HEK293 (cell line): ENCODE results near the gene DDR1.

ENCODE experiments used
- CTCF ChIA-PET: fragments of 350-600 bp; formaldehyde crosslinking; extraction: SDS; loops from one replicate; lab custom pipeline; 2021; ENCODE audit warnings: antibody characterized with exemption; lab: Yijun Ruan, JAX
- POLR2A ChIA-PET: fragments of 300-600 bp; formaldehyde crosslinking; extraction: SDS; loops from one replicate; lab custom pipeline; 2020; ENCODE audit warnings: antibody characterized with exemption, inconsistent platforms; lab: Yijun Ruan, JAX
- H3K27ac ChIP-seq: fragments of 200-500 bp; sonication (Bioruptor generic); 2 replicates; pipeline ENCODE4 v1.5.1; 2014; ENCODE audit warnings: low read depth, low read length, control low read depth, inconsistent platforms; ENCODE audit errors: extremely low read depth
- H3K36me3 ChIP-seq, 2 experiments: fragments of 200-500 bp in 1 of 2; sonication (Bioruptor generic) in 1 of 2; 1 replicate in 1 of 2; 2 replicates in 1 of 2; pipeline ENCODE4 v1.5.1; 2014 to 2017; ENCODE audit warnings: inconsistent platforms in 2 of 2, low read length in 2 of 2; ENCODE audit not compliant: control insufficient read depth in 2 of 2, insufficient read depth in 1 of 2
- H3K4me1 ChIP-seq: fragments of 200-500 bp; sonication (Bioruptor generic); 2 replicates; pipeline ENCODE4 v1.5.1; 2014; ENCODE audit warnings: mild to moderate bottlenecking, low read length, inconsistent platforms; ENCODE audit not compliant: control insufficient read depth, insufficient read depth
- H3K4me3 ChIP-seq: 2 replicates; pipeline ENCODE4 v1.5.1; 2011; ENCODE audit warnings: low read depth, mild to moderate bottlenecking, control low read depth, low read length, moderate library complexity
- H3K9me3 ChIP-seq: fragments of 200-500 bp; sonication (Bioruptor generic); 2 replicates; pipeline ENCODE4 v1.5.1; 2014; ENCODE audit warnings: low read depth, low read length, inconsistent platforms; ENCODE audit not compliant: control insufficient read depth, insufficient read depth
- BCL11A ChIP-seq: fragments of 450-650 bp; formaldehyde crosslinking; IDR thresholded peaks from 2 replicates; pipeline ENCODE4 v1.5.1; 2016; ENCODE audit warnings: low read depth, missing biosample characterization, missing genetic modification characterization
- GLIS1 ChIP-seq: fragments of 450-650 bp; formaldehyde crosslinking; IDR thresholded peaks from 2 replicates; pipeline ENCODE4 v1.5.1; 2016; ENCODE audit warnings: missing biosample characterization, missing genetic modification characterization
- OSR2 ChIP-seq: fragments of 450-650 bp; formaldehyde crosslinking; IDR thresholded peaks from 2 replicates; pipeline ENCODE4 v1.5.1; 2016; ENCODE audit warnings: missing biosample characterization, missing genetic modification characterization
- PRDM10 ChIP-seq: fragments of 450-650 bp; formaldehyde crosslinking; IDR thresholded peaks from 2 replicates; pipeline ENCODE4 v1.5.1; 2016; ENCODE audit warnings: missing biosample characterization, missing genetic modification characterization
- PRDM4 ChIP-seq: fragments of 450-650 bp; formaldehyde crosslinking; IDR thresholded peaks from 2 replicates; pipeline ENCODE4 v1.5.1; 2017; ENCODE audit warnings: missing biosample characterization, missing genetic modification characterization
- SP2 ChIP-seq: fragments of 450-650 bp; formaldehyde crosslinking; IDR thresholded peaks from 2 replicates; pipeline ENCODE4 v1.5.1; 2016; ENCODE audit warnings: missing biosample characterization, missing genetic modification characterization
- TRIM28 ChIP-seq: IDR thresholded peaks from 2 replicates; pipeline ENCODE4 v1.6.1; 2011; ENCODE audit warnings: low read length, control low read depth, borderline replicate concordance
- WT1 ChIP-seq: fragments of 450-650 bp; formaldehyde crosslinking; IDR thresholded peaks from 2 replicates; pipeline ENCODE4 v1.5.1; 2016; ENCODE audit warnings: missing biosample characterization, missing genetic modification characterization
- ZBTB11 ChIP-seq: fragments of 450-650 bp; formaldehyde crosslinking; conservative IDR thresholded peaks from 2 replicates; pipeline ENCODE4 v1.5.1; 2016; ENCODE audit warnings: low read depth, missing biosample characterization, missing genetic modification characterization
- ZBTB17 ChIP-seq: fragments of 450-650 bp; formaldehyde crosslinking; IDR thresholded peaks from 2 replicates; pipeline ENCODE4 v1.5.1; 2016; ENCODE audit warnings: missing biosample characterization, missing genetic modification characterization
- ZBTB20 ChIP-seq: fragments of 450-650 bp; formaldehyde crosslinking; IDR thresholded peaks from 2 replicates; pipeline ENCODE4 v1.5.1; 2016; ENCODE audit warnings: missing biosample characterization, missing genetic modification characterization
- ZFHX2 ChIP-seq: fragments of 450-650 bp; formaldehyde crosslinking; conservative IDR thresholded peaks from 2 replicates; pipeline ENCODE4 v1.5.1; 2016; ENCODE audit warnings: missing biosample characterization, missing genetic modification characterization
- ZFP69B ChIP-seq: fragments of 450-650 bp; formaldehyde crosslinking; IDR thresholded peaks from 2 replicates; pipeline ENCODE4 v1.5.1; 2016; ENCODE audit warnings: missing biosample characterization, missing genetic modification characterization
- ZIC2 ChIP-seq: fragments of 450-650 bp; formaldehyde crosslinking; IDR thresholded peaks from 2 replicates; pipeline ENCODE4 v1.5.1; 2016; ENCODE audit warnings: missing biosample characterization, missing genetic modification characterization
- ZNF132 ChIP-seq: fragments of 450-650 bp; formaldehyde crosslinking; IDR thresholded peaks from 2 replicates; pipeline ENCODE4 v1.5.1; 2017; ENCODE audit warnings: missing biosample characterization, missing genetic modification characterization, borderline replicate concordance
- ZNF16 ChIP-seq: fragments of 450-650 bp; formaldehyde crosslinking; IDR thresholded peaks from 2 replicates; pipeline ENCODE4 v1.5.1; 2016; ENCODE audit warnings: low read depth, missing biosample characterization, missing genetic modification characterization
- ZNF221 ChIP-seq: fragments of 450-650 bp; formaldehyde crosslinking; IDR thresholded peaks from 2 replicates; pipeline ENCODE4 v1.5.1; 2017; ENCODE audit warnings: missing biosample characterization, missing genetic modification characterization, borderline replicate concordance
- ZNF292 ChIP-seq: fragments of 450-650 bp; formaldehyde crosslinking; IDR thresholded peaks from 2 replicates; pipeline ENCODE4 v1.5.1; 2016; ENCODE audit warnings: low read depth, missing biosample characterization, missing genetic modification characterization, borderline replicate concordance
- ZNF302 ChIP-seq: fragments of 450-650 bp; formaldehyde crosslinking; IDR thresholded peaks from 2 replicates; pipeline ENCODE4 v1.5.1; 2016; ENCODE audit warnings: missing biosample characterization, missing genetic modification characterization, low read depth
- ZNF514 ChIP-seq: fragments of 450-650 bp; formaldehyde crosslinking; IDR thresholded peaks from 2 replicates; pipeline ENCODE4 v1.5.1; 2016; ENCODE audit warnings: missing biosample characterization, missing genetic modification characterization
- ZNF580 ChIP-seq: fragments of 450-650 bp; formaldehyde crosslinking; IDR thresholded peaks from 2 replicates; pipeline ENCODE4 v1.5.1; 2016; ENCODE audit warnings: missing biosample characterization, missing genetic modification characterization
- ZNF596 ChIP-seq: fragments of 450-650 bp; IDR thresholded peaks from 2 replicates; pipeline ENCODE4 v1.5.0; 2018; ENCODE audit warnings: missing biosample characterization, mild to moderate bottlenecking, missing genetic modification characterization, moderate library complexity
- ZNF600 ChIP-seq: fragments of 450-650 bp; formaldehyde crosslinking; IDR thresholded peaks from 2 replicates; pipeline ENCODE4 v1.5.1; 2016; ENCODE audit warnings: missing biosample characterization, missing genetic modification characterization
- ZNF654 ChIP-seq: fragments of 450-650 bp; formaldehyde crosslinking; IDR thresholded peaks from 2 replicates; pipeline ENCODE4 v1.5.1; 2016; ENCODE audit warnings: low read depth, missing biosample characterization, missing genetic modification characterization
- ZNF660 ChIP-seq: fragments of 450-650 bp; IDR thresholded peaks from 2 replicates; pipeline ENCODE4 v1.5.1; 2018; ENCODE audit warnings: missing biosample characterization, mild to moderate bottlenecking, missing genetic modification characterization
- ZNF704 ChIP-seq: fragments of 450-650 bp; formaldehyde crosslinking; IDR thresholded peaks from 2 replicates; pipeline ENCODE4 v1.5.1; 2016; ENCODE audit warnings: missing biosample characterization, missing genetic modification characterization
- ZNF837 ChIP-seq: fragments of 450-650 bp; formaldehyde crosslinking; IDR thresholded peaks from 2 replicates; pipeline ENCODE4 v1.5.1; 2016; ENCODE audit warnings: missing biosample characterization, missing genetic modification characterization
- ZNF843 ChIP-seq: fragments of 450-650 bp; formaldehyde crosslinking; IDR thresholded peaks from 2 replicates; pipeline ENCODE4 v1.5.1; 2016; ENCODE audit warnings: missing biosample characterization, missing genetic modification characterization
- ZSCAN30 ChIP-seq: fragments of 450-650 bp; IDR thresholded peaks from 2 replicates; pipeline ENCODE4 v1.5.1; 2018; ENCODE audit warnings: missing biosample characterization, mild to moderate bottlenecking, missing genetic modification characterization, moderate library complexity

Gene DDR1

GRCh38 chr6:30857549-30857948 is 26.8 kb upstream of the DDR1 start:
- Histone ChIP-seq H3K4me1 (peaks cover 10% of the 10 kb centered on the region), H3K9me3 (no peaks in the 10 kb centered on the region), H3K4me3 (no peak overlapping the region), H3K36me3 (no peaks in the 10 kb centered on the region), H3K27ac (no peak overlapping the region)
- ChIA-PET CTCF (interaction anchor here (0.7 to 2.6 kb wide), 8 partner anchors 11 to 230 kb away, joined by 3 to 22 read pairs (median 4); no protein-coding TSS in a partner anchor), POLR2A (interaction anchor here (0.7 kb wide), 1 partner anchor 11 kb away, joined by 4 read pairs; no protein-coding TSS in a partner anchor)
- TF ChIP-seq GLIS1 (tag by site-specific recombination) (no peak), ZNF654 (tag by site-specific recombination) (no peak), ZBTB20 (tag by site-specific recombination) (peak; percentile 40; the same call in 1 of the 2 replicates), ZNF221 (tag by site-specific recombination) (no peak), OSR2 (tag by site-specific recombination) (peak; percentile 82), SP2 (tag by site-specific recombination) (no peak), ZNF16 (no peak), PRDM4 (tag by site-specific recombination) (no peak), TRIM28 (0 out of 2 replicates have a peak, but pooled peaks have one; percentile 28), WT1 (tag by site-specific recombination) (no peak), ZBTB11 (tag by site-specific recombination) (no peak), PRDM10 (no peak), ZNF596 (tag by site-specific recombination) (no peak), ZFP69B (tag by site-specific recombination) (0 out of 2 replicates have a peak, but pooled peaks have one; percentile 20), ZNF660 (no peak), ZNF302 (tag by site-specific recombination) (no peak), ZFHX2 (tag by site-specific recombination) (no peak), ZNF843 (tag by site-specific recombination) (no peak), ZNF704 (tag by site-specific recombination) (no peak), ZIC2 (peak; percentile 89), ZNF132 (tag by site-specific recombination) (no peak), ZBTB17 (tag by site-specific recombination) (no peak), BCL11A (tag by site-specific recombination) (no peak), ZSCAN30 (tag by site-specific recombination) (0 out of 2 replicates have a peak, but pooled peaks have one; percentile 15), ZNF292 (tag by site-specific recombination) (no peak), ZNF580 (tag by site-specific recombination) (no peak), ZNF514 (no peak), ZNF837 (tag by site-specific recombination) (no peak), ZNF600 (tag by site-specific recombination) (no peak)
